NCI-H1436 treated with DMSO at 0.1 percent for 48 hours (cell line): Measurements from ENCODE around the gene COL19A1.

Experiments
- DNase-seq: peaks from one replicate; lab custom pipeline; 2025; lab: John Stamatoyannopoulos, UW

Gene COL19A1

GRCh38 chr6:70125602-70126001 is 259.2 kb downstream of the COL19A1 start:
- no peak for DNase-seq

- no peak for DNase-seq
Observed at GRCh38 chr6:70129341-70129740, 263.0 kb downstream of the COL19A1 start.

GRCh38 chr6:70130865-70131264 is 264.5 kb downstream of the COL19A1 start:
- DNase-seq: no peak

GRCh38 chr6:70131528-70131927 is 265.2 kb downstream of the COL19A1 start:
- no peak for DNase-seq

DNA sequence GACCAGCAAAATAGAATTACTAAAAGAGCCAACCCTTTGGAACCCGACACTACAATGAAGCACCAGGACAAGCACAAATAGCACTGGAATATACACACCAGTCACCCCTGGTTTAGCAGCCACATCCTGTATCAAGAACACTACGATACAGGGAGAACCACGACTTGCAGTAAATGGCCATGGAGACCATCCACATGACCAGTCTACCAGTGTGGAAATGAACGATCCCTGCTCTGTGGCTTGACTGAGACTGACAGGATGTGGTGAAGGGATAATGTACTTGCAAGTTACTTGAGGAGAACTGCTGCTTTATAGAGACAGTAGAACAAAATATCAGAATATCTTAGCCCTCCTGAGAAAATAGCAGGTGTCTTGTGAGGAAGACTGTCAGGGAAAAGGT is 266.9 kb downstream of the COL19A1 start:
- no peak for DNase-seq

- DNase-seq: no peak
Observed at GRCh38 chr6:70134542-70134941, 268.2 kb downstream of the COL19A1 start.

DNA sequence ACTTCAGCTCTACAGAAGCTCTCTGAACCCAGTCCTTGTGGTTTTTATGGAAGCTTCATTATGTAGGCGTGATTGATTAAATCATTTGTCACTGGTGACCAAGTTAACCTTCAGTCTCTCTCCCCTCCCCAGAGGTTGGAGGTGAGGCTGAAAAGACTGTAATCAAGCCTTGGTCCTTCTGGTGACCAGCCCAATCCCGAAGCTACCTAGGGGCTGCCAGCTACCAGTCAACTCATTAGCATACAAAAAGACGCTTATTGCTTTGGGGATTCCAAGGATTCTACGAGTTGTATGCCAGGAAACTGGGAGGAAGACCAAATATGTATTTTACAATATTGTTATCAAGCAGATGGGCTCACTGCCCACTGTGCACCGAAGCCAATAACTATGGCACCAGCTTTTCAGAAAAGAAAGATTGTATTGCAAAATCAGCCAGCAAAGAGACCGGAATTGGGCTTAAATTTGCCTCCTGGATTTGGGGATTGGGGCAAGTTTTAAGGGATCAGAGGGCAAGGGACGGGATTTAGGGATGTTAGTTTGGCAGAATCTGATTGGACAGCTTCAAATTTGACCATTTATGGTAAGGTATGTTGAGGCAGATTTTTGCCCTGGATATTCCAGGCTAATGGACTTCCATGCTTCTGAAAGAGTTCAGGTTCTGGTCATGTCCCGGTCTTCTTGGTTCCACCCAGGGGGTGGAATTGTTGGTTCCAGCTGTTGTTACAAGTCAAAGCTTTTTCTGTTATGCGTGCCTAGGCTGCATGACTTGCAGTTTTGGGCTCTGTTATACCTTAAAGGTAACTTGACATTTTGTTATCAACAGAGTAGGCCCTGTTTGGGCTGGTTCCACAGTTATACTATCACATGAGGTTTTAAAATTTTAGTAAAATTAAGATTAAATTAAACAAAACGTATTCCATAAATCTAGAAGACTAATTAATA is 269.1 kb downstream of the COL19A1 start:
- DNase-seq: no peak

GRCh38 chr6:70136996-70137395 is 270.6 kb downstream of the COL19A1 start:
- DNase-seq: no peak

DNA sequence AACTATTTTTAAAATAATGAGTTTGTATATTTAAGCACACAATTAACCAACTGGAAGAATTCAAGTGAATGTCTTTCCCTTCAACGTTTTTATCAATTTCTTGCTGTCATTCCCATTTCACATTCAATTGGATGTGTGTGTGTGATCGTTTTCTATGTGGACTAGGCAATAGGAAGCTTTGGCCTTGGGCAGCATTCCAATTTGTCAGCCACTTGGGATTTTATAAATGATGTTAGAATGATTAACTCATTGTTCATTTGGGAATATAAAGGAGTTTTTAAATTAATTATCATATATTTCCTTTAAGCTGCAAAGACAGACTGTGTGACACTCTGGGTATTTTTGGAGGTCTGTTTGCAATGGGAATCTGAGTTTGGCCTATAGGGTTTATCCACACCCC is 274.1 kb downstream of the COL19A1 start:
- DNase-seq: no peak

DNA sequence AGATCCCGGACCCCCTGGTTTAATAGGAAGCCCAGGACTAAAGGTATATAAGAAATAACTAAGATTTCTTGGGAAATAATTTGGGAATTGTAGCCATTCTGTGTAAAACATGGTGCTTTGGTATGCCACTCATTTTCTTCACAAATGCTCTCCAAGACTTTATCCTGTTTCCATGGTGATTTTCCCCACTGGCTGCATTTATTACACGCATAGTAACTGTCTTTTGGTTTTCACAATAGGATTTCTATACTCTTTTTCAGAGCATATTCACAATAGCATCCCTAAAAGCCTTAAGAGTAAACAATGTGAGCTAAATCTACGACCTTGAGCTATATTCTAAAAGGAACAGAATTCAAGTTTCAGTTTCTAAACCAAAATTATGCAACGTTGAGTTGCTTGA is 275.7 kb downstream of the COL19A1 start:
- no peak for DNase-seq

DNA sequence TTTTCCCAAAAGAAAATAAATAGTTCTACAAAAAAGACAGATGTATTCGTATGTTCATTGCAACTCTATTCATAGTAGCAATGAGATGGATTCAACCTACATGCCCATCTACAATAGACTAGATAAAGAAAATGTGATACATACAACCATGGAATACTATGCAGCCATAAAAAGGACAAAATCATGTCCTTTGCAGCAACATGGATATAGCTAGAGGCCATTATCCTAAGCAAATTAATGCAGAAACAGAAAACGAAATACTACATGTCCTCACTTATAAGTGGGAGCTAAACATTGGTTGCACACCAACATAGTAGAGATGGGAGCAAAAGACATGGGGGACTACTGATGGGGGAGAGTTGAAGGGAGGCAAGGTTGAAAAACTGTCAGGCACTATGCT is 278.8 kb downstream of the COL19A1 start:
- no peak for DNase-seq

DNA sequence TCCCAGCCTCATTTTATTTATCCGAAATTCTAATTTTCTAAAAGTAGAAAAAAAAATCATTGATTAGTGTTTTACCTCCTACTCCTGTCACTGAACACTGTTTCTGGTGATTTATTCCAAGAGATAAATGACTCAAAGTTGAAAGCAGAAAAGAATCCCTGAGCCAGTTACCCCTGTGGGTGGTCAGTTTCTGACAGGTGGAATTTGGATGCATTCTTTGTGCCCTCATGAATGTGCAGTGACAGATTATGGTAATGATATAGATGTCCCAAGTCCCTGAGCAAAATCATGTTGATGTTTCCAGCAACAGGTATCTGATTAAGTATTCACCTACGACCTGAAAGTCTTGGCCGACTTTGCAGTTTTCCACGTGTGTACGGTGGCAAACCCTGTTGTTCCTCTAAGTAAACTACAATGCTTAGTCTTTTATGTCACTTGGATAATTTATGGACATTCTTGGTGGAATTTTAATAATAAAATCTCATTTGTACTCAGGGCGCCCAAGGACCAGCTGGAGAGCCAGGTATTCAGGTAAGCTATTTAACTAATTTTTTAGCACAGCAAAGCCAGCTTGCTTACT is 282.9 kb downstream of the COL19A1 start:
- no peak for DNase-seq

GRCh38 chr6:70150521-70150920 is 284.2 kb downstream of the COL19A1 start:
- DNase-seq: no peak

- DNase-seq: no peak
Observed at GRCh38 chr6:70151616-70152015, 285.3 kb downstream of the COL19A1 start.

- DNase-seq: no peak
Observed at GRCh38 chr6:70152786-70153185, 286.4 kb downstream of the COL19A1 start.

- no peak for DNase-seq
Observed at GRCh38 chr6:70157086-70157485, 290.7 kb downstream of the COL19A1 start.

GRCh38 chr6:70160276-70160675 is 293.9 kb downstream of the COL19A1 start:
- no peak for DNase-seq

DNA sequence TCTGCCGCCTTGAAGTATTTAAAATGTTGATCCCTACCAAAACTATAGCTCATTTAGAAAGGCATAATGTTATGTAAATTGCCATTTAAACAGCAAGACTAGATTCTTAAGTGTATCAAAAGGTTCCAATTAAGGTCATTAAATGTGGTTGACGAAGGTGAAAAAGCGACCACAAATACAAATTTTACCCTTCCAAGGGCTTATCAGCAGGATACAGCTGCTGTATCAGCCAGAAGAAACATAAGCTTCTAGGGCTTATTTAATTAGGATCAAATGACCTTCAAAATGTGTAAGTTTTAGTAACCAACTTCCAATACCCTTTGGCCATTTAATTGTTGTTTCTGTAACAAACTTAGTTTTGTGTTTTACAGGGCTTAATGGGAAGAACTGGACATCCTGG is 296.6 kb downstream of the COL19A1 start:
- no peak for DNase-seq

DNA sequence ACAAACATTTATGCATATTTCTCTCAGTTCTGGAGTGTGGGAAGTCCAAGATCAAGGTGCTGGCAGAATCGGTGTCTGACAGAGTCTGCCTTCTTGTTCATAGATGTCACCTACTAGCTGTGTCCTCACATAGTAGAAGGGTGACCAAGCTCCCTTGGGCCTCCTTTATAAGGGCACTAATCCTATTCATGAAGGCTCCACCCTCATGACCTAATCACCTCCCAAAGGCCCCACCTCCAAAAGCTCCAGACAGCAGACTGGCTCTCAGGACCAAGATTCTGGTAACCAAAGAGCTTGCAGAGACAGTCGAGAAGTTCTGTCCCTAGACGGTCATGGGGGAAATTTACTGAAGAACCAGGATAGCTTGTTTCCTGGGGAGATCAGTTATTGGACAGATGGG is 297.4 kb downstream of the COL19A1 start:
- DNase-seq: no peak

DNA sequence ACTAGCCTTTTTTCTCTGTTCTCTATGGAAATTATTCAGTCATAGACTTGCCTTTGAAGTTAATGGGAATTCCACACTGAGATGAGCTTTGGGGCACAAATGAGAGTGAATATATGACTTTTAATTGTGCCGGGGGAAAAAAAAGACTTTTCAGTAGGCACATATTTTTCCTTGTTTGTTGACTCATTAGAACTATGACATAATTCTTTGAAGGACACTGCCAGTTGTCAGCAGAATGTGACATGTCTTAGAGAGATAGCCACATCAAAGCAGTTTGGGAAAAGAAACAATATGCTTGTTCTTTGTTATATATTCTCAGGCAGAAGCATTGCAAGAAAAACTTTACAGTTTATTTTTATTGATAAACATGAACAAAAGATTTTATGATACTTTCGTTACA is 298.2 kb downstream of the COL19A1 start:
- no peak for DNase-seq

DNA sequence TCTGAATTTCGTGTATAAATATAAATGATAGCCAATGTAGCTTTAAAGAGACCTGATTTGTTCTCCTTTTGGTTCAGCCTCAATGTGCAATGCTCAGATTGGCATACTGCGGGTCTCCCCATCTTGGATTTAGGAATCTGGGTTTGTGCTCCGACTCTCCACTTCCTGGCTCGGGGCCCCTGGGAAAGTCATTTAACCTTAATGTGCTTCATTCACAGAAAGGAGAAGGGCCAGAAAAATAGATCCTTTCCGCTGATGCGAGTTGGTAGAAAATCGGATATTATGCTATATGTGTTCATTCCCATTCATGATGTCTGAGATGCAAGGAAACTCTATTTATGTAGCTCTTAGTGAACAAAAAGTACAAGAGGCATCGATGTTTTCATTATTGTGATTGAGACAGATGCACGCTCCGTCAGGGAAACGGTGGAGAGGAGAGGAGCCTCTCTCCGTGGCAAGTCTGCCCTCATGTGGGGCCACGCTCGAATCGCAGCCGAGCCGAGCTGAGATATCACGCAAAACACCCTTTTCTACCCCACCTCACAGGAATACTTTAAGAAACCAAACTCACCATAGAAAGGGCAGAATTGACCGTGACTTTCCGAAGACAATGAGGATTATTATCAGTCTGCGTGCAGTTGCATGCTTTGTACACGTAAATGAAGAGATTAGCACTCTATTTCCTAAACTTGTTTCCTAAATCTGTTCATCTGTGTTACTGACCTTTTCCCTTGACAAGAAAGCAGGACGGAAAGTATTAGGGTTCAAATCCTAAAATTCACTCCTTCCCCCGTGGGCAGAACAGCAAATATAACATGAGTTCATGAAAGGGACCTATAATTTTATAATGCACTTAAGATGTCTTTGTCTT is 300.0 kb downstream of the COL19A1 start:
- no peak for DNase-seq

- DNase-seq: no peak
Observed at GRCh38 chr6:70168681-70169377, 302.5 kb downstream of the COL19A1 start.
